Right lung (tissue), 10 donors: Measurements from ENCODE around the gene ASCL4. TPM values are rescaled to one million over a fixed set of nuclear protein-coding genes. Genes with fewer than 3 reads are reported as not detected.
"Not testable (repeated sequence)": the region's sequence is repeated elsewhere in the genome, so short reads cannot be mapped to it uniquely, and the experiment has no call there.

Source experiments
- DNase-seq, 2 donors: peaks; one replicate each; pipeline ENCODE4 v3.0.0-alpha.2; 2013
- long read RNA-seq, 8 donors: transcript quantifications; one replicate each; lab custom pipeline, GENCODE V29; 2026
- polyA plus RNA-seq, 5 donors: library from polyadenylated mRNA; unstranded; fragments of 120-200 nt; gene quantifications; one replicate each; pipeline versions ENCODE4 v1.2.1 to v1.2.3, GENCODE V29; 2013; ENCODE audit warnings: inconsistent platforms in 1 of 5, low replicate concordance in 1 of 5; ENCODE audit not compliant: insufficient read length in 5 of 5, insufficient read depth in 1 of 5

Gene ASCL4, protein sequence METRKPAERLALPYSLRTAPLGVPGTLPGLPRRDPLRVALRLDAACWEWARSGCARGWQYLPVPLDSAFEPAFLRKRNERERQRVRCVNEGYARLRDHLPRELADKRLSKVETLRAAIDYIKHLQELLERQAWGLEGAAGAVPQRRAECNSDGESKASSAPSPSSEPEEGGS
- not detected for polyA plus RNA-seq
- long read RNA-seq, donor 1 = 0 reads
- long read RNA-seq, donor 2 = 0 reads
- long read RNA-seq, donor 3 = 0 reads
- long read RNA-seq, donor 4 = 0 reads
- long read RNA-seq, donor 5 = 0 reads
- long read RNA-seq, donor 6 = 0 reads
- long read RNA-seq, donor 7 = 0 reads
- long read RNA-seq, donor 8 = 0 reads

- no peak for DNase-seq
Measured at GRCh38 chr12:107774349-107775029, at the start of gene ASCL4. Gene ASCL4 (plus strand): TSS chr12:107774704. CDS start chr12:107775219, 515 bp downstream.

DNA sequence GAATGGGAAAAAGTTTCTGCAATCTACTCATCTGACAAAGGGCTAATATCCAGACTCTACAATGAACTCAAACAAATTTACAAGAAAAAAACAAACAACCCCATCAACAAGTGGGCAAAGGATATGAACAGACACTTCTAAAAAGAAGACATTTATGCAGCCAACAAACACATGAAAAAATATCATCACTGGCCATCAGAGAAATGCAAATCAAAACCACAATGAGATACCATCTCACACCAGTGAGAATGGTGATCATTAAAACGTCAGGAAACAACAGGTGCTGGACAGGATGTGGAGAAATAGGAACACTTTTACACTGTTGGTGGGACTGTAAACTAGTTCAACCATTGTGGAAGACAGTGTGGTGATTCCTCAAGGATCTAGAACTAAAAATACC, 47.2 kb upstream of the ASCL4 start:
- DNase-seq = not testable (repeated sequence)

DNA sequence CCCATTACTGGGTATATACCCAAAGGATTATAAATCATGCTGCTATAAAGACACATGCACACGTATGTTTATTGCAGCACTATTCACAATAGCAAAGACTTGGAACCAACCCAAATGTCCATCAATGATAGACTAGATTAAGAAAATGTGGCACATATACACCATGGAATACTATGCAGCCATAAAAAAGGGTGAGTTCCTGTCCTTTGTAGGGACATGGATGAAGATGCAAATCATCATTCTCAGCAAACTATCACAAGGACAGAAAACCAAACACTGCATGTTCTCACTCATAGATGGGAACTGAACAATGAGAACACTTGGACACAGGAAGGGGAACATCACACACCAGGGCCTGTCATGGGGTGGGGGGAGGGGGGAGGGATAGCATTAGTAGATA, 46.8 kb upstream of the ASCL4 start:
- DNase-seq = not testable (repeated sequence)

- DNase-seq = no peak
Measured at GRCh38 chr12:107730618-107731341, 43.7 kb upstream of the ASCL4 start.

DNA sequence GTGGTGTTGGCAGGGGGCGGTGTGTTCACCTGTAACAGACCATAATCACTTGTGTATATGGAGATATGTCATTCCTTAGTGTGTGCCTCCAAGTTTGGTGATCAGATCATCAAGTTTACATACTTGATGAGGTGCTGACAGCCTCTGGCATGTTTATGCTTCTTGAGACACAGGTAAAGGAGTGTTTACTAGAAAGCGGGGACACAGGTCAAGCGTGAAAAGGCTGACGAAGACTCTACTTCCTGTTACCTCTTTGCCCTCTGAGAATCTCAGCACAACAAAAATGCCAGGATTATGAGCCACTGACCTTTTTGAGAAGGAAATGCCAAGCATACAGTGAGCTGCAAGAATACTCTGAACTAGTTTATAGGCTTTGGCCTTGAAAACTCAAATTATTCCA, 43.1 kb upstream of the ASCL4 start:
- DNase-seq = no peak

GRCh38 chr12:107732365-107732764, 42.1 kb upstream of the ASCL4 start:
- no peak for DNase-seq

- DNase-seq = no peak
Measured at GRCh38 chr12:107734139-107734538, 40.4 kb upstream of the ASCL4 start.

DNA sequence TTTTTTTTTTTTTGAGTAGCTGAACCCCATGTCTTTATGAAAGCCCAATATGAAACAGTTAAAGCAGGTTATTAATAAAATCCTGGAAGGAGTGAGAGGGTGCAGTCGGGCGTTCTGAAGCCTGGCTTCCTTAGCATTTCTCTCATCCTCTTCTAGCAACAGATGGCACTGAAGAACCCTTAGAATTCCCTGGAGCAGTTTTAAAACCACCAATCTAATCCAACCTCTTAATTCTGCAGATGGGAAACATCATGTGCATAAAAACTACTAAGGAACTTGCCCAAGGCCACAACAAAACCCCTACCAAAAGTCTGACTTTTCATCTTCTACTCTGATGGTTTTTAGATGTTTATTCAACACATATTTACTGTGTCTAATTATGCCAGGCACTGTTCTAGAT, 38.7 kb upstream of the ASCL4 start:
- no peak for DNase-seq

DNA sequence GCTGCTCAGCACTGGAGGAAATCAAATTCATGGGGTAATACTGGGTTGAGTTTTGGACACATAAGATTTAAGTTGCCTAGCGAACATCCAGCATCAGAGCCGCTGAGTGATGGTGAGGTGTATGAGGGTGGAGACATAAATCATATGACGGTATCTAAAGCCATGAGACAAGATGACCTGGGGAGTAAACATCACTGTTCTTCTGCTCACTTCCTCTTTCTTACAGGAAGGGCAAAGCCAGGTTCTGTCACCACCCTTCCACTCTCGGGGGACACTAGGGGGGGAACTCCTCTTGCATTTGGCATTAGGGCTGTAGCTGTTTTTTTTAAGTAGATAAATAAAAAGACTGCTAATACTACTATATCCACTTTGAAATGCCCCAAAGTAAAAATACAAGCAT, 37.6 kb upstream of the ASCL4 start:
- DNase-seq = no peak

DNA sequence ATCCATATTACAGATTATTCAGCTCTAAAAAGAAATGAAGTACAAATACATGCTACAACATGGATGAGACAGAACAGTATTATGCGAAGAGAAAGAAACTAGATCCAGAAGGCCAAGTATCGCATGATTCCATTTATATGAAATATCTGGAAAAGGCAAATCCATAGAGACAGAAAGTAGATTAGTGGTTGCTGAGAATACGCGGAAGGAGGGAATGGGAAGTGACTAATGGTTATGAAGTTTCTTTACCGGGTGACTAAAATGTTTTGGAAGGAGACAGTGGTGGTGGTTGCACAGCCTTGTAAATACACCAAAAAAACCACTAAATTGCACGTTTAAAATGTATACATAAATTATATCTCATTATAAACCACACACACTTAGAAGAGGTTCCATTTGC, 26.0 kb upstream of the ASCL4 start:
- DNase-seq = no peak

GRCh38 chr12:107749083-107749482, 25.4 kb upstream of the ASCL4 start:
- DNase-seq = no peak

DNA sequence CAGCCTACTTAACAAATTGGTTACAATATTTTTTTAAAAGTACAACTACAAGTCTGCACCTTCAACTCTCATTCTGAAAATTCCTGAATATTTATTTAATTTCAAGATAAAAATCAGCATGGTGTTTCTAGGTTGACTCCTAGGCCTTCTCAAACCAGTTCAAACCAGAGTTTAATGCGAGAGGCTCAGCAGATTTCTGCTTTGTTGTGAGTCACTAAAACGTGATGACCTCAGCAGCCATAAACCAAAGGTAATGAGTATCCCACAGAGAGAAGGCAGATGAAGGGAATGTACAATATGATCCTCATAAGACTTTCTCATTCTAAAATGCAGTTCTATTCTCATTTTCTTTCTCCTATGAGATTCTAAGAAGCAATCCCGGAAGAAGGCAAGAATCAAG, 15.1 kb upstream of the ASCL4 start:
- DNase-seq = no peak

GRCh38 chr12:107760207-107760808, 14.2 kb upstream of the ASCL4 start:
- peak in 1 of 2 donors; percentile 12 for DNase-seq

- DNase-seq = peak; percentile 94
Measured at GRCh38 chr12:107760809-107761501, 13.5 kb upstream of the ASCL4 start, which contains the start of gene PRDM4. Gene PRDM4 (minus strand): TSS chr12:107761137. CDS start chr12:107760515, 622 bp downstream.

- peak in 1 of 2 donors; percentile 17 for DNase-seq
Measured at GRCh38 chr12:107761502-107761904, 13.0 kb upstream of the ASCL4 start.

DNA sequence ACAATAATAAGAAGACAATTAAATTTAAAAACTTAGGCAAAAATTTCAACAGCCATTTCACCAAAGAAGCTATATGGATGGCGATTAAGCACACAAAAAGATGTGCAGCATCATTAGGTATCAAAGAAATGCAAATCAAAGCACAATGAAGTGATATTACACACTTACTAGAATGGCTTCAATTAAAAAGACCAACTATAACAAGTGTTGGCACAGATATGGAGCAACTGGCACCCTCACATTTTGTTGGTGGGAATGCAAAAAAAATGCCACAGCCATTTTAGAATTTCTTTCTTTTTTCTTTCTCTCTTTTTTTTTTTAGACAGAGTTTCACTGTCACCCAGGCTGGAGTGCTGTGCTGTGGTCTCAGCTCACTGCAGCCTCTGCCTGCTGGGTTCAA, 11.6 kb upstream of the ASCL4 start:
- no peak for DNase-seq

- DNase-seq = no peak
Measured at GRCh38 chr12:107764626-107765025, 9.9 kb upstream of the ASCL4 start.

DNA sequence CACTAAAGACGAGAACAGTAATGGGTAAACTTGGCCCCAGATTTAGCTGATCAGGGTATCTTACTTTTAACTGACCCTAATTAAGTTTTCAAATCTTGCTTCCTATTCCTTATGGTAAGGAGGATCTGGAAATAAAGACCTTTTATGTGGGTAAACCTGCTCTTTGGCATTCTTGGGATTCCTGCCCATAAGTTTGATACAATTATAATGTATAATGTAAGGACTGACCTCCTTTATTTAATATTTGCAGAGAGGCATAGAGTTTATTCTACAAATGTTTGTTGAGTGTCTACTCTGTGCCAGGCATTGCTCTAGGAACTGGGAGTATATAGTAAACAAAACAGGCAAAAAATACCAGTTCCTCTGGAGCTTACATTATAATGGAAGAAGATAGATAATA, 9.2 kb upstream of the ASCL4 start:
- DNase-seq = no peak

DNA sequence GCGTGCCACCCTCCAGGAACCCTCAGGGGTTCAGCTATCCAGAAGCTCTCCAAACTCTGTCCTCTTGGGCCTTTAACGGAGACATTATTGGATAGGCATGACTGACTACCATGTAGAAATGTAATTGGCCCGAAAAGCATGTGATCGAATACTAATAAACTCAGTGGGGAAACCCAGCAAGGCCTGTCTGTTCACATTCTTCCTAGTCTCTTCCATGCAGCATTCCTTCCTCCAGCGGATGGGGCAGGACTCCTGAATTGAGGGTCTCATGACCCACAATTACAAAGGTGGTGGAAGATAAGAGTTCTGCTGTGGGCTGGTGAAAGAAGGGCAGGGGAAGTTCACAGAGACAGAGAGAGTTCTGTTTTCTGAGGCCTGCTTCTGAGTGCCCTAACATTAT, 7.0 kb upstream of the ASCL4 start:
- no peak for DNase-seq

- DNase-seq = no peak
Measured at GRCh38 chr12:107775093-107775721, 703 bp downstream of the ASCL4 start.

DNA sequence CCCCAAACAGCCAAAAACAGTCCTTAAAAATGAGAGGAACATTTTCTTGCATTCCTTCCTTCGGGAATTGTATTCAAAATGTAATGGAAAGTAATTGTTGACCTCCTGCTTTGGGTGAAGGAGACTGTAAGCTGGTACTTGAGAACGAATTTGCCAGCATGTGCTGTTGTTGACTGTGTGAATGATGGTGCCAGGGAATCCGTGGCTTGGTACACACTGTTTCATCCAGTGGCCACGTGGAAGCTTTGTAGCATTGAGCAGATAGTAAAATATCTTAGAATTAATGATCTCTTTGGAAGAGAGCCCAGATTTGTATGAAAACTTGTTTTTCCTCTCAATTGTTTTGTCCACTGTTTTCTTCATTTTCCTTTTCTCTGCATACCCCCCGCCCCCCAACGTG, 1.7 kb downstream of the ASCL4 start:
- DNase-seq = no peak
